ENCODE results near the gene FLNB. TPM values are rescaled to one million over a fixed set of nuclear protein-coding genes. Genes with fewer than 3 reads are reported as not detected.

The FLNB gene
- total and polyA plus RNA-seq, 9 of the 15 experiments (the other 6 are each of a cell fraction or from before 2014, with no cell fraction given), result 9.4 to 48.1 (median 25.6) TPM

GRCh38 chr3:58203541-58203940 is 195.3 kb downstream of the FLNB start:
- ATAC-seq (no peak), FAIRE-seq (no peak), DNase-seq (ENCODE audit: extremely low read depth in 1 of 4, low spot score in 3 of 4) (no peak)
- H3K9me3 ChIP-seq (replicated peaks; ENCODE audit: control insufficient read depth, insufficient read depth, low read depth, low read length), result no peaks in the 10 kb centered on the region
- 4% methylated on average over 4 of the region's 4 CpGs for WGBS (ENCODE audit: insufficient coverage, low coverage, missing lambda C conversion rate)
- no TSS peak for BruUV-seq (replicated peaks)
- no peak overlapping the region for H3K4me2 ChIP-seq (ENCODE audit: insufficient read depth, low read length)
- H3K36me3 ChIP-seq (ENCODE audit: control insufficient read depth, insufficient read depth, low read length), result no peaks in the 10 kb centered on the region
- ChIA-PET CTCF (ENCODE audit: low intra/inter-chr PET ratio) (no interaction called here), POLR2A (no interaction called here)
- no peaks in the 10 kb centered on the region for H3K79me2 ChIP-seq (ENCODE audit: control insufficient read depth, insufficient read depth, low read length)
- H4K20me1 ChIP-seq (replicated peaks; ENCODE audit: control insufficient read depth, insufficient read depth, low read length), result no peaks in the 10 kb centered on the region
- intact Hi-C loops (cut with micrococcal nuclease) (no loop called here), in situ Hi-C loops (cut with MboI) (no loop called here)
- no peak overlapping the region for H3K4me3 ChIP-seq
- H3K4me1 ChIP-seq (replicated peaks in 1 of 2; ENCODE audit: control insufficient read depth in 2 of 2, insufficient read depth in 2 of 2, low read length in 2 of 2), result no peaks in the 10 kb centered on the region
- no peak overlapping the region for H3K27ac ChIP-seq (ENCODE audit: extremely low read depth, low read depth, low read length)
- H3K9ac ChIP-seq (ENCODE audit: insufficient read depth in 1 of 2, low read depth in 2 of 2, low read length in 2 of 2), result no peak overlapping the region
- H2AFZ ChIP-seq (ENCODE audit: low read depth, low read length), result no peak overlapping the region
- peaks cover 7 to 41% of the 10 kb centered on the region in 2 experiments; a peak in 4 of 5 replicates for H3K27me3 ChIP-seq (ENCODE audit: control insufficient read depth in 2 of 2, insufficient read depth in 2 of 2, low read length in 2 of 2)
- no peaks in the 10 kb centered on the region for H3K9me1 ChIP-seq (ENCODE audit: control insufficient read depth, insufficient read depth, low read length)
- TF ChIP-seq PRDM10 (IDR thresholded peaks at IDR 0.05; ENCODE audit: partially characterized antibody) (no peak), HOMEZ (CRISPR knock-in tag; IDR thresholded peaks at IDR 0.05) (no peak), SRSF7 (optimal IDR thresholded peaks at IDR 0.05; ENCODE audit: low read depth, low read length) (no peak), STAG1 (CRISPR knock-in tag; IDR thresholded peaks at IDR 0.05; ENCODE audit: borderline replicate concordance) (no peak), ZNF75A (CRISPR knock-in tag; IDR thresholded peaks at IDR 0.05) (no peak), RREB1 (CRISPR knock-in tag; IDR thresholded peaks at IDR 0.05) (no peak), RBM22 (IDR thresholded peaks at IDR 0.05; ENCODE audit: low read depth, low read length, poor library complexity, severe bottlenecking) (no peak), CREB3L1 (IDR thresholded peaks at IDR 0.05; ENCODE audit: borderline replicate concordance, low read depth) (no peak), ZNF184 (CRISPR knock-in tag; IDR thresholded peaks at IDR 0.05) (no peak), SMAD2 (IDR thresholded peaks at IDR 0.05; ENCODE audit: low read depth, low read length) (no peak)

All from K562 (cell line).